Caco-2 (cell line): Measurements from ENCODE around the gene CNOT1. TPM values are rescaled to one million over a fixed set of nuclear protein-coding genes. Genes with fewer than 3 reads are reported as not detected.

ENCODE experiments used
- BruUV-seq: library from RNA; stranded (reverse); fragments of 400-500 nt; replicated peaks from 2 replicates; lab custom pipeline; 2021; lab: Mats Ljungman, UMichigan
- CTCF ChIA-PET: fragments of 300-600 bp; sonication (Branson Sonifier 250); formaldehyde crosslinking; loops from one replicate; lab custom pipeline; 2022; ENCODE audit warnings: antibody characterized with exemption; lab: Charles Lee
- POLR2A ChIA-PET: fragments of 300-600 bp; sonication (Branson Sonifier 250); formaldehyde crosslinking; loops from one replicate; lab custom pipeline; 2022; ENCODE audit warnings: antibody characterized with exemption; lab: Charles Lee
- DNase-seq, 2 experiments: peaks; one replicate each; pipeline versions ENCODE4 v3.0.0 to v3.0.0-alpha.2; 2020 to 2022
- H3K27me3 ChIP-seq: replicated peaks from 2 replicates; pipeline ENCODE4 v1.6.0; 2011; ENCODE audit warnings: low read length; ENCODE audit not compliant: control insufficient read depth, insufficient read depth
- H3K36me3 ChIP-seq: 2 replicates; pipeline ENCODE4 v1.5.1; 2011; ENCODE audit warnings: low read length; ENCODE audit not compliant: control insufficient read depth, insufficient read depth
- H3K4me1 ChIP-seq: fragments of 250-450 bp; sonication (Bioruptor Pico); 2 replicates; pipeline ENCODE4 v1.5.1; 2020; ENCODE audit warnings: mild to moderate bottlenecking
- H3K4me3 ChIP-seq: 2 replicates; pipeline ENCODE4 v1.5.1; 2011; ENCODE audit warnings: low read depth, mild to moderate bottlenecking, control low read depth, low read length
- H3K9me3 ChIP-seq: fragments of 250-450 bp; sonication (Bioruptor Pico); 2 replicates; pipeline ENCODE4 v1.5.1; 2020; ENCODE audit warnings: mild to moderate bottlenecking, moderate library complexity
- H3K27ac Mint-ChIP-seq: one replicate; pipeline ENCODE4 v1.8.0; 2022; ENCODE audit warnings: mixed read lengths; ENCODE audit not compliant: unreplicated experiment
- H3K27me3 Mint-ChIP-seq: one replicate; pipeline ENCODE4 v1.8.0; 2022; ENCODE audit warnings: mixed read lengths; ENCODE audit not compliant: insufficient read depth, unreplicated experiment
- H3K36me3 Mint-ChIP-seq: one replicate; pipeline ENCODE4 v1.8.0; 2022; ENCODE audit warnings: mild to moderate bottlenecking, mixed read lengths; ENCODE audit not compliant: insufficient read depth, unreplicated experiment
- H3K4me1 Mint-ChIP-seq: one replicate; pipeline ENCODE4 v1.8.0; 2022; ENCODE audit warnings: low read depth, mixed read lengths; ENCODE audit not compliant: unreplicated experiment
- H3K4me3 Mint-ChIP-seq: one replicate; pipeline ENCODE4 v1.8.0; 2022; ENCODE audit warnings: mild to moderate bottlenecking, moderate library complexity, mixed read lengths; ENCODE audit not compliant: unreplicated experiment
- H3K9me3 Mint-ChIP-seq: one replicate; pipeline ENCODE4 v1.8.0; 2022; ENCODE audit warnings: mixed read lengths; ENCODE audit not compliant: unreplicated experiment
- intact Hi-C: fragments of 100-400 bp; cut with micrococcal nuclease; formaldehyde crosslinking; loops from one replicate; pipeline ENCODE4 v1.10.0; 2022; ENCODE audit not compliant: unreplicated experiment
- total RNA-seq: library from RNA; stranded (reverse); gene quantifications from 2 replicates; pipeline ENCODE4 v1.2.3, GENCODE V29; 2022
- TF ChIP-seq, protein P1 (sequence below), 2 experiments: fragments of 200-600 bp in 1 of 2; IDR thresholded peaks; 1 replicate in 1 of 2; 2 replicates in 1 of 2; pipeline versions ENCODE4 v1.5.1 to v1.8.0; 2011 to 2022; ENCODE audit warnings: antibody characterized with exemption in 1 of 2, control low read depth in 1 of 2, inconsistent platforms in 1 of 2, low read depth in 1 of 2, low read length in 1 of 2, mild to moderate bottlenecking in 1 of 2, moderate library complexity in 1 of 2; ENCODE audit not compliant: insufficient read depth in 1 of 2, severe bottlenecking in 1 of 2, unreplicated experiment in 1 of 2

The CNOT1 gene
- total RNA-seq, 1 experiment from 2014 or later: 413 TPM

DNA sequence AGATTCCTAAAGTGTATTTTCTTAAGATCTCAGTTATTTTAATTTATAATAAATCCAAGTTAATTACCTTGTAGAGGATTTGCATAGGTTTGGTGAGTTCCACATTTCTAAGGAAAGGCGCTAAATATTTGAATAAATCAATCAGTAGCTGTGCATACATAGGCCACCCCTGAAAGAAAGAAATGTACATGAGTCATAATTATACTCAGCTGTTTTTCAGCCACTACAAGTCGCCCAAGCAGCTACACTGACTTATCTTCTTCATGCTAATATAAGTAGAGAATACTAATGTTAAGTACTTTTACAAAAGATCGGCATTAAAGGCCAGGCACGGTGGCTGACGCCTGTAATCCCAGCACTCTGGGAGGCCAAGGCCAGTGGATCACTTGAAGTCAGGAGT, 99.4 kb downstream of the CNOT1 start:
- Histone ChIP-seq H3K4me1 (no peaks in the 10 kb centered on the region), H3K27me3 (no peaks in the 10 kb centered on the region), H3K4me3 (no peak overlapping the region), H3K9me3 (no peaks in the 10 kb centered on the region), H3K36me3 (peaks cover 8% of the 10 kb centered on the region)
- no peak for DNase-seq
- Mint-ChIP-seq H3K9me3 (no peaks in the 10 kb centered on the region), H3K27ac (no peak overlapping the region), H3K4me1 (no peaks in the 10 kb centered on the region), H3K27me3 (no peaks in the 10 kb centered on the region), H3K36me3 (peaks cover 100% of the 10 kb centered on the region), H3K4me3 (no peak overlapping the region)
- TF ChIP-seq, protein P1, sequence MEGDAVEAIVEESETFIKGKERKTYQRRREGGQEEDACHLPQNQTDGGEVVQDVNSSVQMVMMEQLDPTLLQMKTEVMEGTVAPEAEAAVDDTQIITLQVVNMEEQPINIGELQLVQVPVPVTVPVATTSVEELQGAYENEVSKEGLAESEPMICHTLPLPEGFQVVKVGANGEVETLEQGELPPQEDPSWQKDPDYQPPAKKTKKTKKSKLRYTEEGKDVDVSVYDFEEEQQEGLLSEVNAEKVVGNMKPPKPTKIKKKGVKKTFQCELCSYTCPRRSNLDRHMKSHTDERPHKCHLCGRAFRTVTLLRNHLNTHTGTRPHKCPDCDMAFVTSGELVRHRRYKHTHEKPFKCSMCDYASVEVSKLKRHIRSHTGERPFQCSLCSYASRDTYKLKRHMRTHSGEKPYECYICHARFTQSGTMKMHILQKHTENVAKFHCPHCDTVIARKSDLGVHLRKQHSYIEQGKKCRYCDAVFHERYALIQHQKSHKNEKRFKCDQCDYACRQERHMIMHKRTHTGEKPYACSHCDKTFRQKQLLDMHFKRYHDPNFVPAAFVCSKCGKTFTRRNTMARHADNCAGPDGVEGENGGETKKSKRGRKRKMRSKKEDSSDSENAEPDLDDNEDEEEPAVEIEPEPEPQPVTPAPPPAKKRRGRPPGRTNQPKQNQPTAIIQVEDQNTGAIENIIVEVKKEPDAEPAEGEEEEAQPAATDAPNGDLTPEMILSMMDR (IDR thresholded peaks at IDR 0.05; ENCODE audit: insufficient read depth in 1 of 2, low read depth in 1 of 2, low read length in 1 of 2, severe bottlenecking in 1 of 2, unreplicated experiment in 1 of 2): no peak
- intact Hi-C loops: no loop called here
- CTCF ChIA-PET: no interaction called here
- POLR2A ChIA-PET: no interaction called here
- no TSS peak for BruUV-seq

DNA sequence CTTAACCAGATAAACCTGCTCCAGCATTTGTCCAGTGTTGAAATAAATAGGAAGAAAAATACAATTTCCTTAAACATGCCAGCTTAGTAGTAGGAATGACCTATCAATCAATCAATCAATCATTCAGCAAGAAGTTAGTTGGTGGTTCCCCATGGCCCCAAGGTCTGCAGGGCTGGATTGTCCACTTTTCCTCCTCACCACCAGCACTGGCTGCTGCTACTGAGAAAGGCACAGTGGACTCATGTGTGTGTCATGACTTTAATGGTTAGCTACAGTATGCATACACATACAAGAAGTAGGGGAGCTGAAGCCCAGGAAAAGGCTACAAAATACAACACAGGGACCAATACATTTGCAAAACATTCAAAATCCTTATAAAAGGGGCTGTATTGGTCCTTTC, 109.9 kb downstream of the CNOT1 start:
- Histone ChIP-seq H3K4me1 (peaks cover 8% of the 10 kb centered on the region), H3K27me3 (no peaks in the 10 kb centered on the region), H3K9me3 (no peaks in the 10 kb centered on the region), H3K4me3 (no peak overlapping the region), H3K36me3 (peaks cover 10% of the 10 kb centered on the region)
- DNase-seq: no peak
- Mint-ChIP-seq H3K27me3 (no peaks in the 10 kb centered on the region), H3K4me3 (no peak overlapping the region), H3K4me1 (peaks cover 23% of the 10 kb centered on the region), H3K9me3 (no peaks in the 10 kb centered on the region), H3K27ac (no peak overlapping the region), H3K36me3 (peaks cover 100% of the 10 kb centered on the region)
- ChIA-PET POLR2A (interaction anchor here (0.6 kb wide), 2 partner anchors 14 to 27 kb away, joined by 4 to 7 read pairs; no protein-coding TSS in a partner anchor), CTCF (interaction anchor here (1.7 kb wide), 1 partner anchor 141 kb away, joined by 5 read pairs; no protein-coding TSS in a partner anchor)
- TF ChIP-seq, protein P1 (IDR thresholded peaks at IDR 0.05; ENCODE audit: insufficient read depth in 1 of 2, low read depth in 1 of 2, low read length in 1 of 2, severe bottlenecking in 1 of 2, unreplicated experiment in 1 of 2): no peak
- intact Hi-C loops: no loop called here
- BruUV-seq: no TSS peak

DNA sequence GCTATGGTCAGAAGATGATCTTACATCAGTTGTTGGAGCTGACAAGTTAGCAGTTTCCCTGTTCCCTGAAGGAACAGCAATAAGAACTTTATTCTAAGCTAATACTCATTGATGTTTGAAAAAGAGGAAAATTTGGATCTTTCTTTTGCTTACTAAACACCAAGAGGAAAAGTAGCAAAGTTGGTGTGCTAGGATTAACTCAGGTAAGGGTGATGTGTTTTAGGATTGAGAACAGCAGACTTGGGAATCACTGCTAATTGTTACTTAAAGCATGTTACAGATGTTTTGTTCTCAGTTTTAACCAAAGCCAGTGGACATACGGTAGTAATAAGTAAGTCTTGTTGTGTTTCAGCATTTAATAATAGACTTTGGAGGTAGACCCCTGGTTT, 110.7 kb downstream of the CNOT1 start:
- no peaks in the 10 kb centered on the region for H3K27me3 Mint-ChIP-seq
- ChIA-PET CTCF (no interaction called here), POLR2A (no interaction called here)
- H3K27me3 ChIP-seq: no peaks in the 10 kb centered on the region
- DNase-seq: no peak
- H3K4me1 Mint-ChIP-seq: peaks cover 26% of the 10 kb centered on the region
- peaks cover 98% of the 10 kb centered on the region for H3K36me3 Mint-ChIP-seq
- H3K9me3 ChIP-seq: no peaks in the 10 kb centered on the region
- H3K4me1 ChIP-seq: peaks cover 12% of the 10 kb centered on the region
- no peak overlapping the region for H3K27ac Mint-ChIP-seq
- no TSS peak for BruUV-seq
- no peak overlapping the region for H3K4me3 ChIP-seq
- H3K4me3 Mint-ChIP-seq: no peak overlapping the region
- H3K36me3 ChIP-seq: peaks cover 10% of the 10 kb centered on the region
- intact Hi-C loops: no loop called here
- no peaks in the 10 kb centered on the region for H3K9me3 Mint-ChIP-seq
- TF ChIP-seq, protein P1 (IDR thresholded peaks at IDR 0.05; ENCODE audit: insufficient read depth in 1 of 2, low read depth in 1 of 2, low read length in 1 of 2, severe bottlenecking in 1 of 2, unreplicated experiment in 1 of 2): no peak
